CD4-positive, CD25-positive, alpha-beta regulatory T cell (primary cell): ENCODE data around the gene NGFR. TPM values are rescaled to one million over a fixed set of nuclear protein-coding genes. Genes with fewer than 3 reads are reported as not detected.
A peak's percentile ranks its signal among the peaks of the same experiment; 100 is the strongest.

Source experiments
- ATAC-seq, 2 donors: fragments of 150-1000 bp; cut with Tn5 transposase; one replicate each; pipeline ENCODE4 v1.10.0; 2021; ENCODE audit warnings: low read depth in 2 of 2, moderate number of reproducible peaks in 2 of 2, moderate library complexity in 1 of 2
- DNase-seq, 3 donors: peaks; one replicate each; pipeline versions ENCODE4 v3.0.0 to v3.0.0-alpha.2; 2012 to 2022; ENCODE audit warnings: mixed read lengths in 1 of 3
- H3K27ac ChIP-seq: one replicate; pipeline ENCODE4 v1.7.0; 2013; ENCODE audit warnings: mild to moderate bottlenecking, low read length; ENCODE audit not compliant: insufficient read depth, poor library complexity, severe bottlenecking
- H3K27me3 ChIP-seq: one replicate; pipeline ENCODE4 v1.7.0; 2013; ENCODE audit warnings: low read length; ENCODE audit not compliant: control insufficient read depth, insufficient read depth
- H3K36me3 ChIP-seq: one replicate; pipeline ENCODE4 v1.7.0; 2013; ENCODE audit warnings: mild to moderate bottlenecking, low read length, moderate library complexity; ENCODE audit not compliant: control insufficient read depth, insufficient read depth
- H3K4me1 ChIP-seq: 2 replicates; pipeline ENCODE4 v1.7.0; 2013; ENCODE audit warnings: mild to moderate bottlenecking, low read length; ENCODE audit not compliant: insufficient read depth, control insufficient read depth, poor library complexity, severe bottlenecking
- H3K4me3 ChIP-seq: one replicate; pipeline ENCODE4 v1.7.0; 2013; ENCODE audit warnings: low read depth, mild to moderate bottlenecking, low read length, moderate library complexity
- H3K9me3 ChIP-seq, 2 experiments: 1 replicate in 1 of 2; 2 replicates in 1 of 2; pipeline ENCODE4 v1.7.0; 2013; ENCODE audit warnings: low read length in 2 of 2, mild to moderate bottlenecking in 1 of 2, moderate library complexity in 1 of 2; ENCODE audit not compliant: control insufficient read depth in 2 of 2
- H3K27ac Mint-ChIP-seq, 3 donors: one replicate each; pipeline ENCODE4 v1.8.0; 2020 to 2022; ENCODE audit warnings: mild to moderate bottlenecking in 3 of 3, mixed read lengths in 3 of 3, moderate library complexity in 2 of 3
- H3K27me3 Mint-ChIP-seq: one replicate; pipeline ENCODE4 v1.8.0; 2022; ENCODE audit warnings: mild to moderate bottlenecking, mixed read lengths
- H3K36me3 Mint-ChIP-seq: one replicate; pipeline ENCODE4 v1.8.0; 2020; ENCODE audit warnings: mixed read lengths
- H3K4me1 Mint-ChIP-seq, 4 donors: one replicate each; pipeline ENCODE4 v1.8.0; 2020 to 2022; ENCODE audit warnings: mixed read lengths in 4 of 4, mild to moderate bottlenecking in 1 of 4
- H3K4me3 Mint-ChIP-seq, 4 donors: one replicate each; pipeline ENCODE4 v1.8.0; 2020 to 2022; ENCODE audit warnings: mild to moderate bottlenecking in 4 of 4, mixed read lengths in 4 of 4, moderate library complexity in 3 of 4
- H3K9me3 Mint-ChIP-seq, 7 donors: one replicate each; pipeline ENCODE4 v1.8.0; 2020 to 2022; ENCODE audit warnings: mixed read lengths in 7 of 7, mild to moderate bottlenecking in 3 of 7, moderate library complexity in 2 of 7
- polyA plus RNA-seq, 4 donors: library from polyadenylated mRNA; unstranded; fragments of 300-500 nt; fragmentation: Illumina TruSeq; gene quantifications; one replicate each; pipeline ENCODE4 v1.2.3, GENCODE V29; 2021
- total RNA-seq: library from RNA; stranded (reverse); gene quantifications from one replicate; pipeline ENCODE4 v1.2.3, GENCODE V29; 2022

Gene NGFR
- 0.32 TPM for total RNA-seq
- not detected for polyA plus RNA-seq

GRCh38 chr17:49494986-49495841, at the start of gene NGFR:
TSS of gene NGFR (plus strand) at chr17:49495293. CDS start at chr17:49495418, 125 bp downstream.
- H3K4me1 Mint-ChIP-seq: peaks cover 4 to 36% (median 8%) of the 10 kb centered on the region in 4 donors
- peak within 1 kb of the TSS; percentile 71 to 87 (median 76) for H3K4me3 Mint-ChIP-seq
- Histone ChIP-seq H3K27me3 (peaks cover 21% of the 10 kb centered on the region), H3K27ac (no peak within 1 kb of the TSS), H3K4me1 (peaks cover 36% of the 10 kb centered on the region), H3K9me3 (no peaks in the 10 kb centered on the region), H3K36me3 (no peaks in the 10 kb centered on the region), H3K4me3 (no peak within 1 kb of the TSS)
- H3K27me3 Mint-ChIP-seq: peaks cover 57% of the 10 kb centered on the region
- ATAC-seq: peak; percentile 38 to 48
- no peaks in the 10 kb centered on the region for H3K9me3 Mint-ChIP-seq
- H3K27ac Mint-ChIP-seq: peak within 1 kb of the TSS in 1 of 3 donors; percentile 60
- H3K36me3 Mint-ChIP-seq: no peaks in the 10 kb centered on the region
- DNase-seq: peak; percentile 43 to 49 (median 44)

- peaks cover 32% of the 10 kb centered on the region for H3K27me3 Mint-ChIP-seq
- Histone ChIP-seq H3K36me3 (no peaks in the 10 kb centered on the region), H3K4me1 (no peaks in the 10 kb centered on the region), H3K27me3 (no peaks in the 10 kb centered on the region), H3K9me3 (no peaks in the 10 kb centered on the region), H3K27ac (no peak overlapping the region), H3K4me3 (no peak overlapping the region)
- no peaks in the 10 kb centered on the region for H3K36me3 Mint-ChIP-seq
- ATAC-seq (no peak), DNase-seq (no peak)
- H3K9me3 Mint-ChIP-seq: peaks cover 0 to 2% (median 0%) of the 10 kb centered on the region in 7 donors
- H3K27ac Mint-ChIP-seq: no peak overlapping the region
- peaks cover 0 to 4% (median 2%) of the 10 kb centered on the region in 4 donors for H3K4me1 Mint-ChIP-seq
- H3K4me3 Mint-ChIP-seq: no peak overlapping the region
Observed at GRCh38 chr17:49445591-49445990, 49.5 kb upstream of the NGFR start.

- DNase-seq (no peak), ATAC-seq (no peak)
- H3K27me3 Mint-ChIP-seq: peaks cover 19% of the 10 kb centered on the region
- no peak overlapping the region for H3K4me3 Mint-ChIP-seq
- no peaks in the 10 kb centered on the region for H3K27me3 ChIP-seq
- no peaks in the 10 kb centered on the region for H3K9me3 ChIP-seq
- no peaks in the 10 kb centered on the region for H3K36me3 ChIP-seq
- no peak overlapping the region for H3K4me3 ChIP-seq
- H3K9me3 Mint-ChIP-seq: peaks cover 0 to 2% (median 0%) of the 10 kb centered on the region in 7 donors
- peaks cover 0 to 7% (median 2%) of the 10 kb centered on the region in 4 donors for H3K4me1 Mint-ChIP-seq
- peaks cover 3% of the 10 kb centered on the region for H3K4me1 ChIP-seq
- H3K27ac ChIP-seq: no peak overlapping the region
- no peaks in the 10 kb centered on the region for H3K36me3 Mint-ChIP-seq
- H3K27ac Mint-ChIP-seq: no peak overlapping the region
Observed at GRCh38 chr17:49447628-49448302, 47.3 kb upstream of the NGFR start.

- Mint-ChIP-seq H3K4me3 (no peak overlapping the region), H3K4me1 (peaks cover 0 to 9% (median 2%) of the 10 kb centered on the region in 4 donors), H3K36me3 (no peaks in the 10 kb centered on the region), H3K27me3 (peaks cover 19% of the 10 kb centered on the region), H3K9me3 (no peaks in the 10 kb centered on the region), H3K27ac (peak overlapping the region in 1 of 3 donors; percentile 48)
- Histone ChIP-seq H3K9me3 (no peaks in the 10 kb centered on the region), H3K4me1 (peaks cover 3% of the 10 kb centered on the region), H3K36me3 (no peaks in the 10 kb centered on the region), H3K27me3 (no peaks in the 10 kb centered on the region), H3K27ac (no peak overlapping the region), H3K4me3 (no peak overlapping the region)
- no peak for ATAC-seq
- DNase-seq: no peak
Observed at GRCh38 chr17:49450181-49450580, 44.9 kb upstream of the NGFR start.

GRCh38 chr17:49450735-49451134, 44.4 kb upstream of the NGFR start:
- Mint-ChIP-seq H3K27ac (no peak overlapping the region), H3K36me3 (no peaks in the 10 kb centered on the region), H3K4me3 (no peak overlapping the region), H3K4me1 (peaks cover 0 to 9% (median 2%) of the 10 kb centered on the region in 4 donors), H3K27me3 (peaks cover 21% of the 10 kb centered on the region), H3K9me3 (no peaks in the 10 kb centered on the region)
- no peaks in the 10 kb centered on the region for H3K9me3 ChIP-seq
- no peak overlapping the region for H3K27ac ChIP-seq
- peak in 1 of 3 donors; percentile 26 for DNase-seq
- H3K27me3 ChIP-seq: no peaks in the 10 kb centered on the region
- H3K4me3 ChIP-seq: no peak overlapping the region
- ATAC-seq: no peak
- H3K4me1 ChIP-seq: peaks cover 3% of the 10 kb centered on the region
- no peaks in the 10 kb centered on the region for H3K36me3 ChIP-seq

GRCh38 chr17:49452201-49452600, 42.9 kb upstream of the NGFR start:
- Histone ChIP-seq H3K4me3 (no peak overlapping the region), H3K27me3 (peaks cover 2% of the 10 kb centered on the region), H3K36me3 (no peaks in the 10 kb centered on the region), H3K27ac (no peak overlapping the region), H3K9me3 (no peaks in the 10 kb centered on the region), H3K4me1 (peaks cover 3% of the 10 kb centered on the region)
- peak in 1 of 3 donors; percentile 50 for DNase-seq
- Mint-ChIP-seq H3K4me1 (peaks cover 0 to 9% (median 2%) of the 10 kb centered on the region in 4 donors), H3K36me3 (no peaks in the 10 kb centered on the region), H3K9me3 (peaks cover 0 to 2% (median 0%) of the 10 kb centered on the region in 7 donors), H3K27ac (no peak overlapping the region), H3K4me3 (no peak overlapping the region), H3K27me3 (peaks cover 26% of the 10 kb centered on the region)
- no peak for ATAC-seq

GRCh38 chr17:49452661-49453060, 42.4 kb upstream of the NGFR start:
- H3K4me1 Mint-ChIP-seq: peaks cover 0 to 9% (median 2%) of the 10 kb centered on the region in 4 donors
- Histone ChIP-seq H3K27me3 (peaks cover 2% of the 10 kb centered on the region), H3K9me3 (no peaks in the 10 kb centered on the region), H3K27ac (no peak overlapping the region), H3K36me3 (no peaks in the 10 kb centered on the region), H3K4me1 (peaks cover 3% of the 10 kb centered on the region), H3K4me3 (no peak overlapping the region)
- H3K36me3 Mint-ChIP-seq: no peaks in the 10 kb centered on the region
- peaks cover 29% of the 10 kb centered on the region for H3K27me3 Mint-ChIP-seq
- H3K27ac Mint-ChIP-seq: no peak overlapping the region
- peaks cover 0 to 2% (median 0%) of the 10 kb centered on the region in 7 donors for H3K9me3 Mint-ChIP-seq
- DNase-seq (no peak), ATAC-seq (no peak)
- no peak overlapping the region for H3K4me3 Mint-ChIP-seq
